AG09319 (cell line): ENCODE data around the gene KRTAP10-12.

Source experiments
- DNase-seq: peaks from one replicate; pipeline ENCODE4 v3.0.0-alpha.2; 2010; ENCODE audit warnings: low read depth; ENCODE audit errors: extremely low read depth
- CTCF ChIP-seq: IDR thresholded peaks from 2 replicates; pipeline ENCODE4 v1.5.1; 2011; ENCODE audit warnings: low read depth, mild to moderate bottlenecking, inconsistent platforms, low read length, moderate library complexity

Gene KRTAP10-12

GRCh38 chr21:44713130-44713529, 16.2 kb downstream of the KRTAP10-12 start:
- no peak for DNase-seq

GRCh38 chr21:44713846-44714245, 16.9 kb downstream of the KRTAP10-12 start:
- TF ChIP-seq CTCF, result no peak
- no peak for DNase-seq

More at GRCh38 chr21:44713130-44713529, 16.2 kb downstream of the KRTAP10-12 start:
- no peak for TF ChIP-seq CTCF

GRCh38 chr21:44714905-44715304, 17.9 kb downstream of the KRTAP10-12 start:
- DNase-seq, result no peak
- no peak for TF ChIP-seq CTCF

GRCh38 chr21:44716984-44717383, 20.0 kb downstream of the KRTAP10-12 start:
- no peak for DNase-seq
- TF ChIP-seq CTCF, result no peak

GRCh38 chr21:44718093-44718492, 21.1 kb downstream of the KRTAP10-12 start:
- no peak for DNase-seq
- no peak for TF ChIP-seq CTCF

GRCh38 chr21:44718571-44718970, 21.6 kb downstream of the KRTAP10-12 start:
- no peak for TF ChIP-seq CTCF

GRCh38 chr21:44720170-44720569, 23.2 kb downstream of the KRTAP10-12 start:
- no peak for TF ChIP-seq CTCF
- no peak for DNase-seq

More at GRCh38 chr21:44718571-44718970, 21.6 kb downstream of the KRTAP10-12 start:
- no peak for DNase-seq
